Amniotic stem cell (primary cell): ENCODE data around the gene CCL22.
A peak's percentile ranks its signal among the peaks of the same experiment; 100 is the strongest.
"Not testable (repeated sequence)": the region's sequence is repeated elsewhere in the genome, so short reads cannot be mapped to it uniquely, and the experiment has no call there.

ENCODE experiments used
- DNase-seq: peaks from one replicate; lab custom pipeline; 2025; lab: John Stamatoyannopoulos, UW

Gene CCL22

GRCh38 chr16:57358527-57359095 is at the start of gene CCL22:
TSS of gene CCL22 (plus strand) at chr16:57358783. CDS start at chr16:57358817, 34 bp downstream.
- no peak for DNase-seq

GRCh38 chr16:57310801-57311200 is 47.8 kb upstream of the CCL22 start:
- DNase-seq: no peak

- no peak for DNase-seq
These were observed 45.1 kb upstream of the CCL22 start for GRCh38 chr16:57313509-57313908.

GRCh38 chr16:57314161-57314785 is 44.3 kb upstream of the CCL22 start:
- DNase-seq: no peak

- no peak for DNase-seq
These were observed 43.2 kb upstream of the CCL22 start for GRCh38 chr16:57315416-57315815.

- peak; percentile 64 for DNase-seq
These were observed 42.1 kb upstream of the CCL22 start for GRCh38 chr16:57316390-57317017.

- no peak for DNase-seq
These were observed 40.2 kb upstream of the CCL22 start for GRCh38 chr16:57318240-57318970.

GRCh38 chr16:57319646-57320045 is 38.9 kb upstream of the CCL22 start:
- DNase-seq: no peak

- no peak for DNase-seq
These were observed 33.8 kb upstream of the CCL22 start for GRCh38 chr16:57324749-57325148.

GRCh38 chr16:57325458-57325857 is 33.1 kb upstream of the CCL22 start:
- no peak for DNase-seq

GRCh38 chr16:57329718-57330327 is 28.8 kb upstream of the CCL22 start:
- no peak for DNase-seq

- no peak for DNase-seq
These were observed 27.2 kb upstream of the CCL22 start for GRCh38 chr16:57331355-57331754.

GRCh38 chr16:57333402-57333801 is 25.2 kb upstream of the CCL22 start:
- no peak for DNase-seq

- DNase-seq: no peak
These were observed 23.2 kb upstream of the CCL22 start for GRCh38 chr16:57335366-57335765.

GRCh38 chr16:57341062-57341440 is 17.5 kb upstream of the CCL22 start:
- DNase-seq: no peak

GRCh38 chr16:57341441-57342303 is 16.9 kb upstream of the CCL22 start:
- peak; percentile 32 for DNase-seq

GRCh38 chr16:57342606-57343005 is 16.0 kb upstream of the CCL22 start:
- not testable (repeated sequence) for DNase-seq

GRCh38 chr16:57343221-57343620 is 15.4 kb upstream of the CCL22 start:
- no peak for DNase-seq

GRCh38 chr16:57344094-57344493 is 14.5 kb upstream of the CCL22 start:
- not testable (repeated sequence) for DNase-seq

- DNase-seq: no peak
These were observed 13.6 kb upstream of the CCL22 start for GRCh38 chr16:57345021-57345420.

GRCh38 chr16:57345666-57346204 is 12.8 kb upstream of the CCL22 start:
- no peak for DNase-seq
